Measurements from ENCODE around the gene KCNA2.

KCNA2 gene

GRCh38 chr1:110588486-110588885 lies 17.7 kb downstream of the KCNA2 start:
- in situ Hi-C loops (cut with MboI; ENCODE audit: low sequenced_read_pairs, unreplicated experiment) = no loop called here
- DNase-seq (ENCODE audit: low spot score) = no peak
- TF ChIP-seq CTCF (IDR thresholded peaks at IDR 0.05; ENCODE audit: borderline replicate concordance, control extremely low read depth, extremely low read depth, insufficient read depth, missing control alignments) = no peak

- no peak for DNase-seq (ENCODE audit: low spot score)
- in situ Hi-C loops (cut with MboI; ENCODE audit: low sequenced_read_pairs, unreplicated experiment) = no loop called here
These were observed 18.3 kb downstream of the KCNA2 start for GRCh38 chr1:110587906-110588305.

GRCh38 chr1:110585481-110585880 lies 20.7 kb downstream of the KCNA2 start:
- in situ Hi-C loops (cut with MboI; ENCODE audit: low sequenced_read_pairs, unreplicated experiment) = no loop called here
- TF ChIP-seq CTCF (IDR thresholded peaks at IDR 0.05; ENCODE audit: borderline replicate concordance, control extremely low read depth, extremely low read depth, insufficient read depth, missing control alignments) = no peak
- no peak for DNase-seq (ENCODE audit: low spot score)

More at GRCh38 chr1:110587906-110588305, 18.3 kb downstream of the KCNA2 start:
- no peak for TF ChIP-seq CTCF (IDR thresholded peaks at IDR 0.05; ENCODE audit: borderline replicate concordance, control extremely low read depth, extremely low read depth, insufficient read depth, missing control alignments)

GRCh38 chr1:110584045-110584444 lies 22.1 kb downstream of the KCNA2 start:
- in situ Hi-C loops (cut with MboI; ENCODE audit: low sequenced_read_pairs, unreplicated experiment) = no loop called here

GRCh38 chr1:110583505-110583904 lies 22.7 kb downstream of the KCNA2 start:
- DNase-seq (ENCODE audit: low spot score) = no peak
- TF ChIP-seq CTCF (IDR thresholded peaks at IDR 0.05; ENCODE audit: borderline replicate concordance, control extremely low read depth, extremely low read depth, insufficient read depth, missing control alignments) = no peak
- in situ Hi-C loops (cut with MboI; ENCODE audit: low sequenced_read_pairs, unreplicated experiment) = no loop called here

More at GRCh38 chr1:110584045-110584444, 22.1 kb downstream of the KCNA2 start:
- no peak for TF ChIP-seq CTCF (IDR thresholded peaks at IDR 0.05; ENCODE audit: borderline replicate concordance, control extremely low read depth, extremely low read depth, insufficient read depth, missing control alignments)
- DNase-seq (ENCODE audit: low spot score) = no peak

GRCh38 chr1:110582378-110582777 lies 23.8 kb downstream of the KCNA2 start:
- in situ Hi-C loops (cut with MboI; ENCODE audit: low sequenced_read_pairs, unreplicated experiment) = no loop called here
- no peak for TF ChIP-seq CTCF (IDR thresholded peaks at IDR 0.05; ENCODE audit: borderline replicate concordance, control extremely low read depth, extremely low read depth, insufficient read depth, missing control alignments)

GRCh38 chr1:110581682-110582145 lies 24.4 kb downstream of the KCNA2 start:
- no peak for DNase-seq (ENCODE audit: low spot score)
- in situ Hi-C loops (cut with MboI; ENCODE audit: low sequenced_read_pairs, unreplicated experiment) = no loop called here
- TF ChIP-seq CTCF (IDR thresholded peaks at IDR 0.05; ENCODE audit: borderline replicate concordance, control extremely low read depth, extremely low read depth, insufficient read depth, missing control alignments) = no peak

More at GRCh38 chr1:110582378-110582777, 23.8 kb downstream of the KCNA2 start:
- DNase-seq (ENCODE audit: low spot score) = no peak
